IPS DF 6.9 (cell line): ENCODE measurements around the gene JARID2.

Experiments used
- DNase-seq: peaks from one replicate; pipeline ENCODE4 v3.0.0-alpha.2; 2013; ENCODE audit warnings: low read depth, low spot score
- H3K27ac ChIP-seq: one replicate; pipeline ENCODE4 v1.5.1; 2013; ENCODE audit warnings: low read length, control low read depth
- H3K27me3 ChIP-seq: 2 replicates; pipeline ENCODE4 v1.6.1; 2013; ENCODE audit warnings: mild to moderate bottlenecking, low read length; ENCODE audit not compliant: control insufficient read depth, insufficient read depth
- H3K36me3 ChIP-seq: 2 replicates; pipeline ENCODE4 v1.6.1; 2013; ENCODE audit warnings: low read length; ENCODE audit not compliant: control insufficient read depth, insufficient read depth
- H3K4me1 ChIP-seq: 2 replicates; pipeline ENCODE4 v1.6.1; 2013; ENCODE audit warnings: low read length; ENCODE audit not compliant: control insufficient read depth, insufficient read depth
- H3K4me3 ChIP-seq: 2 replicates; pipeline ENCODE4 v1.5.1; 2013; ENCODE audit warnings: mild to moderate bottlenecking, low read length
- H3K9me3 ChIP-seq: 2 replicates; pipeline ENCODE4 v1.6.1; 2013; ENCODE audit warnings: low read length, inconsistent platforms; ENCODE audit not compliant: control insufficient read depth, insufficient read depth
- WGBS: extraction: QIAGEN DNeasy Blood & Tissue Kit; methylation state at CpG from one replicate; pipeline ENCODE4 v1.1.7; 2013; ENCODE audit warnings: mixed read lengths, missing lambda C conversion rate; ENCODE audit not compliant: insufficient read length, insufficient coverage; 5-methylcytosine and 5-hydroxymethylcytosine counted together

Gene JARID2

GRCh38 chr6:15266423-15266996, 20.6 kb downstream of the JARID2 start:
- no peak overlapping the region for H3K4me3 ChIP-seq
- H3K36me3 ChIP-seq, result no peaks in the 10 kb centered on the region; the same call in 1 of the 2 replicates

GRCh38 chr6:15267221-15267620, 21.4 kb downstream of the JARID2 start:
- Histone ChIP-seq H3K4me1 (peaks cover 19% of the 10 kb centered on the region), H3K4me3 (no peak overlapping the region), H3K9me3 (no peaks in the 10 kb centered on the region), H3K27me3 (no peaks in the 10 kb centered on the region), H3K27ac (no peak overlapping the region), H3K36me3 (no peaks in the 10 kb centered on the region; the same call in 1 of the 2 replicates)
- WGBS, result no CpG with 5 or more reads among the region's 2 CpGs
- no peak for DNase-seq

More at GRCh38 chr6:15266423-15266996, 20.6 kb downstream of the JARID2 start:
- H3K4me1 ChIP-seq, result peaks cover 19% of the 10 kb centered on the region
- H3K9me3 ChIP-seq, result no peaks in the 10 kb centered on the region
- DNase-seq, result no peak
- no peak overlapping the region for H3K27ac ChIP-seq
- no peaks in the 10 kb centered on the region for H3K27me3 ChIP-seq
- WGBS, result no CpG with 5 or more reads among the region's 11 CpGs

- no peak for DNase-seq
- Histone ChIP-seq H3K4me3 (no peak overlapping the region), H3K36me3 (no peaks in the 10 kb centered on the region; the same call in 1 of the 2 replicates), H3K9me3 (no peaks in the 10 kb centered on the region), H3K27ac (peak overlapping the region; percentile 60), H3K27me3 (no peaks in the 10 kb centered on the region), H3K4me1 (peaks cover 17% of the 10 kb centered on the region)
- no CpG with 5 or more reads among the region's 10 CpGs for WGBS
These were observed 22.5 kb downstream of the JARID2 start for GRCh38 chr6:15268137-15268908.

- H3K4me3 ChIP-seq, result no peak overlapping the region
- H3K4me1 ChIP-seq, result peaks cover 17% of the 10 kb centered on the region
- peak overlapping the region; percentile 60 for H3K27ac ChIP-seq
- no peaks in the 10 kb centered on the region; the same call in 1 of the 2 replicates for H3K36me3 ChIP-seq
- no peaks in the 10 kb centered on the region for H3K9me3 ChIP-seq
- DNase-seq, result no peak
- no CpG with 5 or more reads among the region's 4 CpGs for WGBS
- H3K27me3 ChIP-seq, result no peaks in the 10 kb centered on the region
These were observed 23.1 kb downstream of the JARID2 start for GRCh38 chr6:15269011-15269410.

- Histone ChIP-seq H3K36me3 (no peaks in the 10 kb centered on the region; the same call in 1 of the 2 replicates), H3K4me3 (no peak overlapping the region), H3K27ac (no peak overlapping the region), H3K9me3 (no peaks in the 10 kb centered on the region), H3K4me1 (peaks cover 17% of the 10 kb centered on the region), H3K27me3 (no peaks in the 10 kb centered on the region)
- no peak for DNase-seq
- WGBS, result no CpG with 5 or more reads among the region's 1 CpG
These were observed 23.8 kb downstream of the JARID2 start for GRCh38 chr6:15269619-15270018.

- WGBS, result no CpG with 5 or more reads among the region's 2 CpGs
- no peaks in the 10 kb centered on the region for H3K9me3 ChIP-seq
- no peak overlapping the region for H3K4me3 ChIP-seq
- no peak for DNase-seq
- no peaks in the 10 kb centered on the region for H3K27me3 ChIP-seq
- H3K36me3 ChIP-seq, result no peaks in the 10 kb centered on the region; the same call in 1 of the 2 replicates
- peaks cover 19% of the 10 kb centered on the region for H3K4me1 ChIP-seq
- H3K27ac ChIP-seq, result no peak overlapping the region
These were observed 24.5 kb downstream of the JARID2 start for GRCh38 chr6:15270402-15270801.

- Histone ChIP-seq H3K36me3 (no peaks in the 10 kb centered on the region; the same call in 1 of the 2 replicates), H3K9me3 (no peaks in the 10 kb centered on the region), H3K27ac (no peak overlapping the region), H3K4me3 (no peak overlapping the region), H3K27me3 (no peaks in the 10 kb centered on the region), H3K4me1 (peaks cover 14% of the 10 kb centered on the region)
- no CpG with 5 or more reads among the region's 1 CpG for WGBS
- no peak for DNase-seq
These were observed 26.7 kb downstream of the JARID2 start for GRCh38 chr6:15272562-15272961.

GRCh38 chr6:15274692-15275387, 29.0 kb downstream of the JARID2 start:
- H3K9me3 ChIP-seq, result no peaks in the 10 kb centered on the region
- WGBS, result no CpG with 5 or more reads among the region's 2 CpGs
- no peak overlapping the region for H3K4me3 ChIP-seq
- H3K27me3 ChIP-seq, result no peaks in the 10 kb centered on the region
- no peaks in the 10 kb centered on the region; the same call in 1 of the 2 replicates for H3K36me3 ChIP-seq
- no peak overlapping the region for H3K27ac ChIP-seq
- DNase-seq, result no peak
- peaks cover 15% of the 10 kb centered on the region for H3K4me1 ChIP-seq

- no peak for DNase-seq
- H3K27ac ChIP-seq, result no peak overlapping the region
- H3K9me3 ChIP-seq, result no peaks in the 10 kb centered on the region
- no peaks in the 10 kb centered on the region for H3K27me3 ChIP-seq
- WGBS, result no CpG with 5 or more reads among the region's 7 CpGs
- peaks cover 11% of the 10 kb centered on the region for H3K4me1 ChIP-seq
- no peak overlapping the region for H3K4me3 ChIP-seq
- H3K36me3 ChIP-seq, result no peaks in the 10 kb centered on the region
These were observed 30.4 kb downstream of the JARID2 start for GRCh38 chr6:15276036-15276985.
